ENCODE measurements around the gene PLA2G15. TPM values are rescaled to one million over a fixed set of nuclear protein-coding genes. Genes with fewer than 3 reads are reported as not detected.

The PLA2G15 gene
- total and polyA plus RNA-seq, 11 donors, result 25.8 to 68.0 (median 45.4) TPM

DNA sequence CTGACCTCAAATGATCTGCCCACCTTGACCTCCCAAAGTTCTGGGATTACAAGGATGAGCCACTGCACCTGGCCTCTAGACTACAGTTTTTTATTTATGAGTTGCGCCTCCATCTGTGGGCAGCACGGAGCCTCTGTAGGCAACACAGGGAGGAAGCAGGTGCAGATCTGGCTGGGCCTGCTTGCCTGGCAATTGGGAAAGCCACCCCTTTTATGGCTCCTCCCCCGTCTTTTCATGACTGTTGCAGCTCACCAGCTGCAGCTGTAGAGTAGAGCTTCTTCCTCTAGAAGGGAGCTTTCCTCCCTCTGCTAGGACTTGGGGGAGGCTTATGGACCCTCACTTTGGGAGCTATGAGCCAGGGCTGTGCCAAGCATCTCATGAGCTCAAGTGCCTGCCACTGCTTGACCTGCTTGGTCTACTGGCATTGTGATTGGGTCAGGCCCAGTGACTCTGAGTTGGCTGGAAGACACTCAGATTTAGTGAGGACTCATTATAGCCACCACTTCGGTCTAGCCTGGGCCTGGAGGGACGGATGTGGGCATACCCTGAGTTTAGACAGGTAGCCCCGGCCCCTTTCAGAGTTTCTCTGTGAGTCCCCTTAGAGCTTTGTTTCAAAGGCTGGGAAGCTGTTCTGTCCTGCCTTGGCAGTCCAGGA, 12.2 kb downstream of the PLA2G15 start:
- H3K27ac ChIP-seq, result peak overlapping the region in 11 of 12 donors; percentile 63 to 90 (median 70)
- no peak overlapping the region for H3K4me3 ChIP-seq
- WGBS, 4 donors, result 65 to 84% (median 78%) methylated on average over 5 to 6 of the region's 6 CpGs
- peaks cover 0 to 89% (median 77%) of the 10 kb centered on the region in 9 donors for H3K36me3 ChIP-seq
- peaks cover 4 to 83% (median 34%) of the 10 kb centered on the region in 12 donors for H3K4me1 ChIP-seq
- ATAC-seq (peak in 1 of 4 donors; percentile 3), DNase-seq (no peak)
- no peaks in the 10 kb centered on the region for H3K27me3 ChIP-seq
- intact Hi-C loops (cut with DNase I), result no loop called here
- TF ChIP-seq CTCF (IDR thresholded peaks at IDR 0.05) (no peak), POLR2A (IDR thresholded peaks at IDR 0.05) (no peak)
- no peaks in the 10 kb centered on the region for H3K9me3 ChIP-seq

- peak in 1 of 5 donors; percentile 52 for DNase-seq
- Histone ChIP-seq H3K27me3 (no peaks in the 10 kb centered on the region), H3K27ac (peak overlapping the region; percentile 9 to 90 (median 70)), H3K36me3 (peaks cover 0 to 81% (median 71%) of the 10 kb centered on the region in 9 donors), H3K9me3 (no peaks in the 10 kb centered on the region), H3K4me1 (peaks cover 0 to 75% (median 27%) of the 10 kb centered on the region in 12 donors), H3K4me3 (no peak overlapping the region)
- ATAC-seq, result peak; percentile 30 to 65 (median 60)
- 63 to 69% (median 66%) methylated on average over 13 of the region's 13 CpGs for WGBS, 4 donors
- no peak for TF ChIP-seq POLR2A (IDR thresholded peaks at IDR 0.05)
- TF ChIP-seq CTCF (IDR thresholded peaks at IDR 0.05), result no peak
- intact Hi-C loops (cut with DNase I), result no loop called here
Measured at GRCh38 chr16:68257906-68258800, 13.0 kb downstream of the PLA2G15 start.

DNA sequence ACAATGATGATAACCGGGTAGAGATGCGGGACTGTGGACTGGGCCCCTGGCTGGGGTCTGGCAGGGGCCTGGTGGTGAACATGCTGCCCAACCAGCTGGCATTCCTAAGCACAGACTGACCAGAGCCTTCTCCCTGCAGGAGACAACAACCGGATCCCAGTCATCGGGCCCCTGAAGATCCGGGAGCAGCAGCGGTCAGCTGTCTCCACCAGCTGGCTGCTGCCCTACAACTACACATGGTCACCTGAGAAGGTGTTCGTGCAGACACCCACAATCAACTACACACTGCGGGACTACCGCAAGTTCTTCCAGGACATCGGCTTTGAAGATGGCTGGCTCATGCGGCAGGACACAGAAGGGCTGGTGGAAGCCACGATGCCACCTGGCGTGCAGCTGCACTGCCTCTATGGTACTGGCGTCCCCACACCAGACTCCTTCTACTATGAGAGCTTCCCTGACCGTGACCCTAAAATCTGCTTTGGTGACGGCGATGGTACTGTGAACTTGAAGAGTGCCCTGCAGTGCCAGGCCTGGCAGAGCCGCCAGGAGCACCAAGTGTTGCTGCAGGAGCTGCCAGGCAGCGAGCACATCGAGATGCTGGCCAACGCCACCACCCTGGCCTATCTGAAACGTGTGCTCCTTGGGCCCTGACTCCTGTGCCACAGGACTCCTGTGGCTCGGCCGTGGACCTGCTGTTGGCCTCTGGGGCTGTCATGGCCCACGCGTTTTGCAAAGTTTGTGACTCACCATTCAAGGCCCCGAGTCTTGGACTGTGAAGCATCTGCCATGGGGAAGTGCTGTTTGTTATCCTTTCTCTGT, 14.0 kb downstream of the PLA2G15 start:
- no peak for TF ChIP-seq POLR2A (IDR thresholded peaks at IDR 0.05)
- no peak for TF ChIP-seq CTCF (IDR thresholded peaks at IDR 0.05)
- H3K27ac ChIP-seq, result peak overlapping the region in 11 of 12 donors; percentile 33 to 90 (median 70)
- DNase-seq (peak in 2 of 5 donors; percentile 55 to 69), ATAC-seq (peak; percentile 8 to 28 (median 11))
- H3K27me3 ChIP-seq, result no peaks in the 10 kb centered on the region
- WGBS, 4 donors, result 75 to 84% (median 82%) methylated on average over 12 to 27 of the region's 27 CpGs
- H3K4me3 ChIP-seq, result no peak overlapping the region
- H3K9me3 ChIP-seq, result no peaks in the 10 kb centered on the region
- H3K4me1 ChIP-seq, result peaks cover 0 to 71% (median 23%) of the 10 kb centered on the region in 12 donors
- intact Hi-C loops (cut with DNase I), result no loop called here
- peaks cover 0 to 71% (median 61%) of the 10 kb centered on the region in 9 donors for H3K36me3 ChIP-seq
